ENCODE data around the gene C1QL4.
"Not testable (repeated sequence)": the region's sequence is repeated elsewhere in the genome, so short reads cannot be mapped to it uniquely, and the experiment has no call there.

The C1QL4 gene

GRCh38 chr12:49332891-49333371, 4.1 kb downstream of the C1QL4 start:
- DNase-seq, result no peak

- no peak for DNase-seq
These were observed 4.5 kb downstream of the C1QL4 start for GRCh38 chr12:49332441-49332861.

- peak; percentile 54 for DNase-seq
These were observed 5.4 kb downstream of the C1QL4 start for GRCh38 chr12:49331380-49332222.

- no peak for DNase-seq
These were observed 6.2 kb downstream of the C1QL4 start for GRCh38 chr12:49330631-49331379.

GRCh38 chr12:49330032-49330619, 6.9 kb downstream of the C1QL4 start:
- no peak for DNase-seq

- no peak for DNase-seq
These were observed 8.2 kb downstream of the C1QL4 start for GRCh38 chr12:49328816-49329215.

GRCh38 chr12:49327887-49328286, 9.1 kb downstream of the C1QL4 start:
- no peak for DNase-seq

- no peak for DNase-seq
These were observed 9.6 kb downstream of the C1QL4 start for GRCh38 chr12:49327368-49327767.

GRCh38 chr12:49325606-49326005, 11.4 kb downstream of the C1QL4 start:
- DNase-seq, result no peak

GRCh38 chr12:49323524-49324097, 13.4 kb downstream of the C1QL4 start:
- DNase-seq, result no peak

GRCh38 chr12:49322708-49323523, 14.1 kb downstream of the C1QL4 start, which contains the start of gene TROAP:
TSS of gene TROAP (plus strand) at chr12:49323255. CDS start at chr12:49323609, 354 bp downstream.
- DNase-seq, result peak; percentile 98

- no peak for DNase-seq
These were observed 14.7 kb downstream of the C1QL4 start for GRCh38 chr12:49322367-49322707.

- DNase-seq, result not testable (repeated sequence)
These were observed 16.4 kb downstream of the C1QL4 start for GRCh38 chr12:49320411-49321103.

- not testable (repeated sequence) for DNase-seq
These were observed 19.9 kb downstream of the C1QL4 start for GRCh38 chr12:49317118-49317517.

GRCh38 chr12:49314811-49315210, 22.2 kb downstream of the C1QL4 start:
- DNase-seq, result no peak

- DNase-seq, result not testable (repeated sequence)
These were observed 26.5 kb downstream of the C1QL4 start for GRCh38 chr12:49310451-49311000.

GRCh38 chr12:49309386-49309785, 27.6 kb downstream of the C1QL4 start:
- DNase-seq, result no peak

GRCh38 chr12:49305762-49306510, 31.1 kb downstream of the C1QL4 start:
- no peak for DNase-seq

- peak; percentile 24 for DNase-seq
These were observed 32.8 kb downstream of the C1QL4 start for GRCh38 chr12:49304161-49304560.

GRCh38 chr12:49301760-49302159, 35.2 kb downstream of the C1QL4 start:
- DNase-seq, result no peak
